ENCODE results near the gene CLSTN3.
A peak's percentile ranks its signal among the peaks of the same experiment; 100 is the strongest.

Gene CLSTN3

DNA sequence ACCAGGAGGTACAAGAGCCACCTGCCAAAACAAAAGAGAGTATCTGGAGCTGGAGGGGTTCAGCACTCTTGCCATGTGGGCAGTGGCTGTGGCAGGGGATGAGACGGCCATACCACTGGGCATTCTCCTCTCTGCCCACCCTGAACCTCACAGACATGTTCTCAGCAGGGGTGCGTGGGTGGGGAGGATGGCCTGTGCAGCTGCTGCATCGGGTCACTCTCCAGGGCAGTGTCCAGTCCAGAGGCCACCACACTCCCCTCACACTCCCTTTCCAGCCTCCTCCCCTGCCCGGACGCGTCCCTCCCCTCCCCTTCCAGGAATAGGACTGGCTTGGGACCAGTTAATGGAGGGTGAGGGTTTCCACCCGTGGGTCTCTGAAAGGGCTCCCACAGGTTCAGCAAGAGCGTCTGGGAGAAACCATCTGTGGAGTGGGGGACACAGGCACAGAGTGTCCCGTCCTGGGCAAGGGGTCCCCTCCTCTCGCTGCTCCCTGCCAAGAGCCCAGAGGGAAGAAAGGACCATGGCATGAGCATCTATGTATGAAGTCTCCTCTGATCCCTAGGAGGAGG is 38.4 kb upstream of the CLSTN3 start:
- DNase-seq, result no peak
- H3K9ac ChIP-seq (ENCODE audit: low read length), result peak overlapping the region; percentile 58; the same call in 1 of the 2 replicates
- peak overlapping the region; percentile 76 for H3K4me3 ChIP-seq (ENCODE audit: low read length)

DNA sequence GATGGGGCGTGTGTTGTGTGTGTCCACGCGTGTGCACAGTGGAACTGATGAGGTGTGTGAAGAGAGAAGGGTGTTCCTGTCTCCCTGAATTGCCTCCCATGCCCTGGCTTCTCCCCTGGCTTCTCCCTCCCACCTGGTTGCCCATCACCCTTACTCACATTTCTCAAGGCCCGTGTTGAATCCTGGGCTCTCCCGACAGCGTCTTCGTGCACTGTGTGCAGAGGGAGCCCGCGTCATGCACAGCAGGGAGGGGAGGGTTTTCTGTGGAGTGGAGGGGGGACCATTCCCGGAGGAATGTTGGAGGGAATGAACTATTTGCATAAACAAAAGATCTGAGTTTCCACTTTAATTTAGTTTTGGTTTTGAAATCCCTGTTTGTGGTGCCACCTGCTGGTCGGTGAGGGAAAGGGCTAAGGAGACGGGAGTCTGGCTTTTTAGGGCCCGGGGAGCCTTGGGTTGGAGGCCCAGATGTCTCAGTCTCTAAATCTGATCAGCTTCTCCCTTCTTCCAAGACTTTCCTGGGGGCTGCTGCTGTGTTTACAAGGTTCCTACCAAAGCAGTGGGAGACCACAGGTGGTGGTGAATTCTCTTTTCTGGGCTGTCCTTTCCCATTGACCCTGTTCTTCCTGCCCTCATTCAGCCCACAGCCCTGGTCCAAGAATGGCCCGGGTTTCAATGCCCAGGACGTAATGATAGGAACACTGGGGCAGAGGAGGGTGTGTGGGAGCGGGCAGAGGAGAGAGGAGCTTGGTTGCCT is 37.8 kb upstream of the CLSTN3 start, which contains the start of gene C1R:
Gene C1R (minus strand): TSS at position 217 of the 757 bp plus-strand sequence. CDS start 57 bp downstream, at position 160.
- Histone ChIP-seq H3K4me2 (ENCODE audit: low read depth, low read length) (peak within 1 kb of the TSS; percentile 93), H3K27ac (ENCODE audit: low read length) (no peak within 1 kb of the TSS), H3K9me2 (replicated peaks; ENCODE audit: insufficient read depth, low read length) (no peaks in the 10 kb centered on the region), H3K9ac (ENCODE audit: low read length) (peak within 1 kb of the TSS; percentile 58; the same call in 1 of the 2 replicates), H3K4me3 (ENCODE audit: low read length) (peak within 1 kb of the TSS; percentile 76), H3K4me1 (ENCODE audit: low read length) (peaks cover 5% of the 10 kb centered on the region; the same call in 1 of the 2 replicates), H3K79me2 (ENCODE audit: low read length) (no peaks in the 10 kb centered on the region), H3K36me3 (replicated peaks; ENCODE audit: insufficient read depth, low read length) (no peaks in the 10 kb centered on the region), H4K20me1 (ENCODE audit: insufficient read depth, low read length) (no peaks in the 10 kb centered on the region), H3K27me3 (replicated peaks; ENCODE audit: insufficient read depth, low read length) (no peaks in the 10 kb centered on the region), H2AFZ (ENCODE audit: low read length) (peak within 1 kb of the TSS; percentile 99), H3F3A (ENCODE audit: insufficient read depth, low read length) (no peaks in the 10 kb centered on the region), H3K9me3 (replicated peaks; ENCODE audit: insufficient read depth, low read length) (no peaks in the 10 kb centered on the region)
- DNase-seq, result peak; percentile 59
- TF ChIP-seq, protein P1, sequence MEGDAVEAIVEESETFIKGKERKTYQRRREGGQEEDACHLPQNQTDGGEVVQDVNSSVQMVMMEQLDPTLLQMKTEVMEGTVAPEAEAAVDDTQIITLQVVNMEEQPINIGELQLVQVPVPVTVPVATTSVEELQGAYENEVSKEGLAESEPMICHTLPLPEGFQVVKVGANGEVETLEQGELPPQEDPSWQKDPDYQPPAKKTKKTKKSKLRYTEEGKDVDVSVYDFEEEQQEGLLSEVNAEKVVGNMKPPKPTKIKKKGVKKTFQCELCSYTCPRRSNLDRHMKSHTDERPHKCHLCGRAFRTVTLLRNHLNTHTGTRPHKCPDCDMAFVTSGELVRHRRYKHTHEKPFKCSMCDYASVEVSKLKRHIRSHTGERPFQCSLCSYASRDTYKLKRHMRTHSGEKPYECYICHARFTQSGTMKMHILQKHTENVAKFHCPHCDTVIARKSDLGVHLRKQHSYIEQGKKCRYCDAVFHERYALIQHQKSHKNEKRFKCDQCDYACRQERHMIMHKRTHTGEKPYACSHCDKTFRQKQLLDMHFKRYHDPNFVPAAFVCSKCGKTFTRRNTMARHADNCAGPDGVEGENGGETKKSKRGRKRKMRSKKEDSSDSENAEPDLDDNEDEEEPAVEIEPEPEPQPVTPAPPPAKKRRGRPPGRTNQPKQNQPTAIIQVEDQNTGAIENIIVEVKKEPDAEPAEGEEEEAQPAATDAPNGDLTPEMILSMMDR (IDR thresholded peaks at IDR 0.05; ENCODE audit: low read length), result peak; percentile 86
- TF ChIP-seq EZH2 (optimal IDR thresholded peaks at IDR 0.05; ENCODE audit: low read depth, low read length), result no peak

More for the DNA sequence above, 38.4 kb upstream of the CLSTN3 start:
- H3K27me3 ChIP-seq (replicated peaks; ENCODE audit: insufficient read depth, low read length), result no peaks in the 10 kb centered on the region
- no peaks in the 10 kb centered on the region for H3K79me2 ChIP-seq (ENCODE audit: low read length)
- TF ChIP-seq, protein P1 (IDR thresholded peaks at IDR 0.05; ENCODE audit: low read length), result no peak
- no peak for TF ChIP-seq EZH2phosphoT487 (IDR thresholded peaks at IDR 0.05; ENCODE audit: low read length)
- H3K36me3 ChIP-seq (replicated peaks; ENCODE audit: insufficient read depth, low read length), result no peaks in the 10 kb centered on the region
- H3F3A ChIP-seq (ENCODE audit: insufficient read depth, low read length), result no peaks in the 10 kb centered on the region
- no peaks in the 10 kb centered on the region for H3K9me3 ChIP-seq (replicated peaks; ENCODE audit: insufficient read depth, low read length)
- no peaks in the 10 kb centered on the region for H4K20me1 ChIP-seq (ENCODE audit: insufficient read depth, low read length)
- no peak overlapping the region for H3K27ac ChIP-seq (ENCODE audit: low read length)
- peak overlapping the region; percentile 93 for H3K4me2 ChIP-seq (ENCODE audit: low read depth, low read length)
- H3K4me1 ChIP-seq (ENCODE audit: low read length), result peaks cover 5% of the 10 kb centered on the region; the same call in 1 of the 2 replicates
- H2AFZ ChIP-seq (ENCODE audit: low read length), result peak overlapping the region; percentile 99
- H3K9me2 ChIP-seq (replicated peaks; ENCODE audit: insufficient read depth, low read length), result no peaks in the 10 kb centered on the region

- Histone ChIP-seq H3K9me2 (replicated peaks; ENCODE audit: insufficient read depth, low read length) (no peaks in the 10 kb centered on the region), H3K4me1 (ENCODE audit: low read length) (peaks cover 5% of the 10 kb centered on the region; the same call in 1 of the 2 replicates), H2AFZ (ENCODE audit: low read length) (peak overlapping the region; percentile 99; the same call in 1 of the 2 replicates), H3K4me2 (ENCODE audit: low read depth, low read length) (no peak overlapping the region), H3K79me2 (ENCODE audit: low read length) (no peaks in the 10 kb centered on the region), H3K36me3 (replicated peaks; ENCODE audit: insufficient read depth, low read length) (no peaks in the 10 kb centered on the region), H3F3A (ENCODE audit: insufficient read depth, low read length) (no peaks in the 10 kb centered on the region), H3K27me3 (replicated peaks; ENCODE audit: insufficient read depth, low read length) (no peaks in the 10 kb centered on the region), H4K20me1 (ENCODE audit: insufficient read depth, low read length) (no peaks in the 10 kb centered on the region), H3K4me3 (ENCODE audit: low read length) (no peak overlapping the region), H3K27ac (ENCODE audit: low read length) (no peak overlapping the region), H3K9me3 (replicated peaks; ENCODE audit: insufficient read depth, low read length) (no peaks in the 10 kb centered on the region), H3K9ac (ENCODE audit: low read length) (no peak overlapping the region)
- no peak for DNase-seq
- TF ChIP-seq, protein P1 (IDR thresholded peaks at IDR 0.05; ENCODE audit: low read length), result no peak
- TF ChIP-seq EZH2 (optimal IDR thresholded peaks at IDR 0.05; ENCODE audit: low read depth, low read length), result no peak
- no peak for TF ChIP-seq EZH2phosphoT487 (IDR thresholded peaks at IDR 0.05; ENCODE audit: low read length)
Measured at GRCh38 chr12:7092986-7093460, 37.1 kb upstream of the CLSTN3 start.
